AML-193 (cell line): ENCODE results near the gene SMIM27.

Source experiments
- DNase-seq, 2 experiments: peaks; one replicate each; lab custom pipeline; 2025; lab: John Stamatoyannopoulos, UW

Gene SMIM27

GRCh38 chr9:32554591-32554990, 2.5 kb downstream of the SMIM27 start:
- no peak for DNase-seq

DNA sequence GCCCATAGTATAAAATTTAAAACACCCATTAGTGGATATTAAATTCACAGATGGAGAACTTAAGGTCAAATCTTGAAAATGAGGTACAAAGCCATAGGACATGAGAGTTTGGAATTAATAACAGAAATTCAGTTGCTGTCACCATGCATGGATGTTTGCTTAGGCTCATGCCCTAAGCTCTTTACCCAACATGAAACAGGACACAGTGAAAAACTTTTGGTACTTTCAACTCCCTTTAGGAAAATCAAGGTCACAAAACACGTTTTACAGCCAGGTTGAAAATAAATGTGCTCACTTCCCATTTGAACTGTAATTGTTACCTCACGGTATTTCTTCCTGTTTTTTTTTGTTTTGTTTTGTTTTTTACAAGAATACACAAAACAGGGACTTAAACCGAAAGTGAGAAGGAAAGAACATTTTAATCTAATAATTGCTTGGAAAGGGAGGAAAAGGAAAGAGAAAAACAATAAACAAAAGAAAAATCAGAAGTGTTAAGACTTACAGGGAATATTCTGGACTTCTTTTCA, 6.3 kb downstream of the SMIM27 start:
- DNase-seq: no peak

DNA sequence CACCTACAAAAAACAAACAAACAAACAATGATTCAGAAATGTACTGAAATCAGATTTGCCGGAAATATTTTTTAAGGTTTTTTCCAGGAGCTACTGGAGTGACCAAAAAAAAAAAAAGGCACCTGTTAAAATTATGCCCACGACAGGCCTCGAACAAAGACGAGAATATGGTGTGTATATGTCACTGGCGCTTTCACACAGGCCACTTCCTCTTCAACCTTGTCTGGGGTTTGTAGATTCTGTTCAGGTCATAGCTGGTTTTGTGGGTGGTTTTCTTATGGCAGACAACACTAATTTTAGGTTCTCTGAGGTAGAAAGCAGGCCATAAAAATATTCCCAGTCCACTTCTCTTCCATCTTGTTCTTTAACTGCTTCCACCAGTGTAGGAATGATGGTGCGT, 13.8 kb downstream of the SMIM27 start:
- no peak for DNase-seq

- DNase-seq: no peak
These were observed 14.6 kb downstream of the SMIM27 start for GRCh38 chr9:32566770-32567169.

- no peak for DNase-seq
These were observed 18.1 kb downstream of the SMIM27 start for GRCh38 chr9:32570262-32570661.

GRCh38 chr9:32571969-32572899, 20.1 kb downstream of the SMIM27 start:
- peak; percentile 82 to 84 for DNase-seq

DNA sequence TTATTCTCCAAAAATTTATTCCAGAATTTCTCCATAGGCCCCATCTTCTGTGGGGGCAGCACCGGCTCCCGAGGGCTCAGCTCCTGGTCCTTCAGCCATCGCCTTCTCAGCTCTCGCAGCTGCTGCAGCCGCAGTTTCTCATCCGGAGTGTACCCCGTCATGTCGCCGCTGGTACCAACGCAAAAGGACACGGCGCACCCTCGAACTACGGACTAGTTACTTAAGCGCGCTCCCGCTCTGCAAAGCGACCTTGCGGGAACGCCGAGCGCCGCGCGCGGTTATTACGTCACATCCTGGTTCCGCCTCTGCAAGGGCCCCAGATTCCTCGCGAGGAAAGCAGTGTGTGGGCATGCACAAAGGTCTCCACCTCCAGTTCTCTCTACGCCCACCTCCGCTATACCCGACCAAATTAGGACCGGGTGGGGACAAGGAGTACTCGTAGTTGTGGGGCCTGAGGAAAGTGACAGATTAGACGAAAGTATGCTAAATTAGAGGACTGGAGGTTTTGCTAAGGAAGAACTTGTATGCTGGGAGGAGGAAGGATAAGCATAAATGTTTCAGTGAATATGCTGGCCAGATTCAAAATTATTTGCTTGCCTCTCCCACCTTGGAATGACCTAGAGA, 20.9 kb downstream of the SMIM27 start, which contains the start of gene NDUFB6:
NDUFB6 (minus strand) TSS at position 260 of the 624 bp plus-strand sequence; CDS start at position 161, 99 bp downstream.
- DNase-seq: peak; percentile 93

DNA sequence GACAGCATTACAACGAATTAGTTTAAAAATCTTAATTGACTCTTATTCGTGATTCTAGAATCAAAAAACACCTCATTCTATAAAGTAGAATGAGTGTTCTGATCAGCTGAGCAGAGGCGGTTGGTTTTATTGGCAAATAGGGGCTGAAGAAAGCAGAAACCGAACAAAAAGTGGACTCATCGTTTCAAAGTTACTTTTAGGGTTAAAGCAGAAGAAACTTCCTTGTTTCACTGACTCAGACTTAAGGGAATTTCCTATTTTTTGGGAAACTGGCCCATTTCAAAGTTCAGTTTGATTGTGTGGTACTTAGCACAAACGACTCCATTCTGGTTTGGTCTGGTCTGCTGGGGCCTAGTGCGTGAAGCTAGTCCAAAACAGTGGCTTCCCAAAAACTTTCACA, 21.7 kb downstream of the SMIM27 start:
- no peak for DNase-seq

DNA sequence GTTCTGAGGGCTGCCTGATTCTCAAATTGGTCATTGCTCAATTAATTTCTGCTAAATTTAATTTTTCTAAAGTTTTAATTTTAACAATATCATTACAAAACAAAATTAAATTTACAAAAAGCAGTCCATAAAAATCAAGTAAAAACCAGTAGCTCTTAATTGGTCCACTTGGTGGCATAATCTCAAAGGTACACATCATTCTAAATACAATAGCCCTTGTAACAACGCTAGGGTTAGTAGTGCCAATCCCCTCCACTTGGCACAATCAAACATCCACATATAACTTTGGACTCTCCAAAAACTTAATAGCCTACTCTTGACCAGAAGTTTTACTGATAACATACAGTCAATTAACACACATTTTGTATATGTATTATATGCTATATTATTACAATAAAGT, 22.7 kb downstream of the SMIM27 start:
- DNase-seq: peak in 1 of 2 experiments; percentile 8

- no peak for DNase-seq
These were observed 25.2 kb downstream of the SMIM27 start for GRCh38 chr9:32577316-32577715.

GRCh38 chr9:32578976-32579375, 26.8 kb downstream of the SMIM27 start:
- DNase-seq: no peak

DNA sequence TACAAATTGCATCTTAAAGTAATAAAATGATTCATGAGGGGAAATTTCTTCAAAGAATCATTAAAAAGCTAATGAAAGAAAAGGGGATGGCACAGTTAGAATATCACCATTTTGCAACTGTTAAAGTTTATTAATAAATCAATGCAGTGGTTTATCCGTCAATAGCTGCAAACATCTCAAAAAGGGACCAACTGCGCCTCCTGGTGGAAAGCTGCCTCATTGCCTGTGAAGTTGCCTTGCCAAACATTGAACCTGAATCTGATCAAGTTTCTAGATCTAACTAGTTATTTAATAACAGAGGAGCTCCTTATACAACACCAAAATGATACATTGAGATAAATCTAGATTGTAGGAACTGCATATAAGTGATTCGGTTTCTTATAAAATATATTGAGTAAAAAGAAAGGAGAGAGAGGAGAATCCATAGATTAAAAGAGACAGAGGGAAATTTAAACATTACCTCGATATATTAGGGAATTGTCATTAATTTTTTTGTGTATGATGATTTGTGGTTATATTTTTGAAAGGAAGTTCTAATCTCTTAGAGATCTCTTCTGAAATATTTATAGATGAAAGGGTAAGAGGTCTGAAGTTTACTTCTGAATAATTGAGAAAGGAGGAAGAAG, 27.7 kb downstream of the SMIM27 start:
- peak; percentile 39 to 48 for DNase-seq

GRCh38 chr9:32580631-32581300, 28.6 kb downstream of the SMIM27 start:
- DNase-seq: no peak

DNA sequence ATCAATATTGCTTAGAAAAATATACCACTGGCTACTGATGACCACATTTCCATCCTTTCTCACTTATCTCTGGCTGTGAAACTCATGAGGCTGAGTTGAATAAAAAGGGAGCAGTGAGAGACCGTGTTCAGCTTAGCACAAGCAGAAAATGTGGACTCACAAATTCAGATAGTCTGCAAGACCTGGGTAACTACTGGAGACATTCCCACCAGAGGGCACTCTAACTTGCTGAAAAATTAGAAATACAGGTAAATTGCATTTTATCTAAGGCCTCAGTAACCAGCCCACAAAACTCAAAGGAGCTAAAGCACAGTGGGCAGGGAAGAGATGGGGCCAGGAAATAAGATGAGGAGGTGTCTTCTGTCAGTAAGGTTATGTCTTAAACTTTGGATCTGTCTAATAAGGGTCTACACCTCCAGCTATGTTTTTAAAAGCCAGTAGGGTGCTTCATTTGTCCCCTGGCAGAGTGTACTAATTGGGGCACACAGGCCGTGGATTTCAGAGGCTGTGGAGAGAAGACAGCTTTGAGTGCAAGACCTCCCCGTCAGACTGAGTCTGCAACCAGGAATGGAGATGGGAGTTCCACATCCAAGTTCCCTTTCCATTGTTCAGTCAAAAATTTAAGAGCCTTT, 29.5 kb downstream of the SMIM27 start:
- peak; percentile 32 to 60 for DNase-seq

GRCh38 chr9:32584784-32585183, 32.7 kb downstream of the SMIM27 start:
- no peak for DNase-seq

DNA sequence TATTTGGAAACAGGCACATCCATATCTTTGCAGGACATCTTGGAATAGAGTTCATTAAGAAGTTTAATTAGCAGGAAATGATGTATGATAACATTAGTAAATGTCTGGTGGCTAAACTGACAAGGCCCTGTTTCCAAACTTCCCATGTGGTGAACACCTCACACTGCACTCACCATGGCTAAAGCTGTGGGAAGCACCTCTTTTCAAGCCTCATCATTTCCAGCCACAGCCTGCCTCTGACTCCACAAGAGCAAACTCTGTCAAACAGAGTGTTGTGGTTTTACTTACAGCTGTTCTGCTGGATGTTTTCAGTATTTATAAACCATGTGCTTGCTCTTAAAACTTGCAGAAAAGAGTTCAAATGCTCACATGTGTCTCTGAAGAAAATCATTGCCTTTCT, 35.8 kb downstream of the SMIM27 start:
- no peak for DNase-seq

GRCh38 chr9:32589083-32589723, 37.1 kb downstream of the SMIM27 start:
- peak; percentile 47 to 75 for DNase-seq

DNA sequence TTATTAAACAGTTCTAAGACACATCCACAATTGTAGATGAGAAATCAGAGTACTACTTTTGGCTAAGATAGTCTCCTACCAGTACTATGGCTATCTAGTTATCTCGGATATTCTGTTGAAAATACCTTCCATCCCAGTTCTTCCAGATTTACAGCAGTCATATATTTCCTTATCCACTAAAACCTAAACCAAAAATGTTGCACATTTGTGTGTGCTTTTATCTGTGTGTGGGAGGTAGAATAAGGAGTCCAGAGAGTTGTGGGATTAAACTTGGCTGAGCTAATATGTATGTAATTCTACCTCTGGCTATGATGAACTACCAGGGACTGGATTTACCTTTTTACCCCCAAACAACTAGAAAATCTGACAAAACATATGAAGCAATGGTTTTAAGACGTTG, 38.3 kb downstream of the SMIM27 start:
- DNase-seq: no peak

GRCh38 chr9:32590898-32591297, 38.8 kb downstream of the SMIM27 start:
- no peak for DNase-seq

- no peak for DNase-seq
These were observed 44.2 kb downstream of the SMIM27 start for GRCh38 chr9:32596096-32596865.
